IMR-90 (cell line): ENCODE results near the gene TRAP1. TPM values are rescaled to one million over a fixed set of nuclear protein-coding genes. Genes with fewer than 3 reads are reported as not detected.
"Not testable (repeated sequence)": the region's sequence is repeated elsewhere in the genome, so short reads cannot be mapped to it uniquely, and the experiment has no call there.

Experiments used
- ATAC-seq: fragments of 200-7000 bp; cut with Tn5 transposase; 2 replicates; pipeline ENCODE4 v1.9.1; 2020; ENCODE audit warnings: low read depth, mild to moderate bottlenecking, moderate library complexity
- BruUV-seq: library from RNA; stranded (reverse); fragments of 400-500 nt; replicated peaks from 2 replicates; lab custom pipeline; 2021; lab: Mats Ljungman, UMichigan
- CTCF ChIA-PET: fragments of 300-600 bp; formaldehyde crosslinking; extraction: SDS; loops from one replicate; lab custom pipeline; 2021; ENCODE audit warnings: antibody characterized with exemption; lab: Yijun Ruan, JAX
- POLR2A ChIA-PET: fragments of 300-600 bp; sonication (Branson Sonifier 250); formaldehyde crosslinking; loops from one replicate; lab custom pipeline; 2022; ENCODE audit warnings: antibody characterized with exemption; ENCODE audit not compliant: unreplicated experiment; lab: Charles Lee
- DNase-seq: peaks from one replicate; pipeline ENCODE4 v3.0.0; 2013
- H2AFZ ChIP-seq: replicated peaks from 2 replicates; pipeline ENCODE3; 2013; ENCODE audit warnings: low read length, mild to moderate bottlenecking; ENCODE audit not compliant: poor library complexity
- H2AK5ac ChIP-seq: 2 replicates; pipeline ENCODE4 v1.6.1; 2013; ENCODE audit warnings: low read depth, low read length, inconsistent platforms
- H2AK9ac ChIP-seq: replicated peaks from 2 replicates; pipeline ENCODE3; 2013; ENCODE audit warnings: mild to moderate bottlenecking, low read depth, low read length, moderate library complexity; ENCODE audit not compliant: poor library complexity
- H2BK120ac ChIP-seq: 2 replicates; pipeline ENCODE4 v1.6.1; 2013; ENCODE audit warnings: low read depth, low read length, inconsistent platforms
- H2BK15ac ChIP-seq: 3 replicates; pipeline ENCODE4 v1.6.1; 2013; ENCODE audit warnings: low read depth, low read length, inconsistent platforms
- H2BK20ac ChIP-seq: 2 replicates; pipeline ENCODE4 v1.6.1; 2013; ENCODE audit warnings: low read depth, mild to moderate bottlenecking, inconsistent platforms, low read length, moderate library complexity
- H2BK5ac ChIP-seq: 2 replicates; pipeline ENCODE4 v1.6.1; 2013; ENCODE audit warnings: mild to moderate bottlenecking, low read depth, low read length, inconsistent platforms; ENCODE audit not compliant: poor library complexity, severe bottlenecking
- H3K14ac ChIP-seq: replicated peaks from 2 replicates; pipeline ENCODE4 v1.6.1; 2013; ENCODE audit warnings: low read depth, low read length, inconsistent platforms
- H3K18ac ChIP-seq: 2 replicates; pipeline ENCODE4 v1.6.1; 2013; ENCODE audit warnings: low read depth, low read length, control low read depth
- H3K23ac ChIP-seq: 2 replicates; pipeline ENCODE4 v1.6.1; 2013; ENCODE audit warnings: low read depth, low read length, inconsistent platforms
- H3K27ac ChIP-seq: 2 replicates; pipeline ENCODE4 v1.5.1; 2013; ENCODE audit warnings: mild to moderate bottlenecking, control low read depth, low read length; ENCODE audit not compliant: insufficient read depth
- H3K27me3 ChIP-seq: 2 replicates; pipeline ENCODE4 v1.6.1; 2013; ENCODE audit warnings: low read length; ENCODE audit not compliant: control insufficient read depth, insufficient read depth
- H3K36me3 ChIP-seq: 2 replicates; pipeline ENCODE4 v1.6.1; 2013; ENCODE audit warnings: low read length, mixed read lengths; ENCODE audit not compliant: control insufficient read depth, insufficient read depth
- H3K4ac ChIP-seq: 2 replicates; pipeline ENCODE4 v1.6.1; 2013; ENCODE audit warnings: low read depth, low read length, inconsistent platforms
- H3K4me1 ChIP-seq: 2 replicates; pipeline ENCODE4 v1.6.1; 2013; ENCODE audit warnings: low read length, mixed read lengths; ENCODE audit not compliant: control insufficient read depth, insufficient read depth
- H3K4me2 ChIP-seq: 2 replicates; pipeline ENCODE4 v1.6.1; 2013; ENCODE audit warnings: low read depth, mild to moderate bottlenecking, control low read depth, low read length, moderate library complexity
- H3K4me3 ChIP-seq: 2 replicates; pipeline ENCODE4 v1.5.1; 2013; ENCODE audit warnings: low read depth, mild to moderate bottlenecking, control low read depth, low read length, moderate library complexity; ENCODE audit not compliant: insufficient read depth
- H3K56ac ChIP-seq: 2 replicates; pipeline ENCODE4 v1.6.1; 2013; ENCODE audit warnings: low read length, inconsistent platforms; ENCODE audit not compliant: insufficient read depth; ENCODE audit errors: extremely low read depth
- H3K79me1 ChIP-seq, 2 experiments: 2 replicates each; pipeline ENCODE4 v1.6.1; 2013; ENCODE audit warnings: low read length in 2 of 2, inconsistent platforms in 1 of 2, low read depth in 1 of 2
- H3K9ac ChIP-seq: 2 replicates; pipeline ENCODE4 v1.6.1; 2013; ENCODE audit warnings: low read depth, low read length, control low read depth
- H3K9me1 ChIP-seq: 2 replicates; pipeline ENCODE4 v1.6.1; 2013; ENCODE audit warnings: low read length, inconsistent platforms; ENCODE audit not compliant: insufficient read depth
- H3K9me3 ChIP-seq: 2 replicates; pipeline ENCODE4 v1.6.1; 2013; ENCODE audit warnings: low read length; ENCODE audit not compliant: control insufficient read depth, insufficient read depth
- H4K20me1 ChIP-seq: 2 replicates; pipeline ENCODE4 v1.6.1; 2013; ENCODE audit warnings: low read length, inconsistent platforms; ENCODE audit not compliant: insufficient read depth
- H4K5ac ChIP-seq: 2 replicates; pipeline ENCODE4 v1.6.1; 2013; ENCODE audit warnings: mild to moderate bottlenecking, low read depth, low read length, control low read depth
- H4K8ac ChIP-seq, 2 experiments: 2 replicates each; pipeline ENCODE4 v1.6.1; 2013; ENCODE audit warnings: low read depth in 2 of 2, low read length in 2 of 2, control low read depth in 1 of 2, inconsistent platforms in 1 of 2
- H4K91ac ChIP-seq: 2 replicates; pipeline ENCODE4 v1.6.1; 2013; ENCODE audit warnings: low read depth, low read length, inconsistent platforms; ENCODE audit not compliant: insufficient read depth
- RCOR1 ChIP-seq: IDR thresholded peaks from 2 replicates; pipeline ENCODE4 v1.6.1; 2012; ENCODE audit warnings: mild to moderate bottlenecking, low read length, improper control_type of control experiment; ENCODE audit not compliant: insufficient replicate concordance
- SMC3 ChIP-seq: fragments of 150-350 bp; IDR thresholded peaks from 2 replicates; pipeline ENCODE4 v1.6.1; 2016; ENCODE audit warnings: low read depth, mild to moderate bottlenecking, antibody characterized with exemption, low read length, moderate library complexity
- WGBS, 2 experiments: methylation state at CpG; one replicate each; pipeline versions ENCODE4 v1.1.5 to v1.1.7; 2013; ENCODE audit warnings: missing lambda C conversion rate in 2 of 2; ENCODE audit not compliant: insufficient read length in 1 of 2; ENCODE audit errors: extremely low coverage in 2 of 2; 5-methylcytosine and 5-hydroxymethylcytosine counted together
- dilution Hi-C: fragments of 300-500 bp; cut with HindIII; formaldehyde crosslinking; loops from one replicate; pipeline ENCODE4 v1.14.3; 2018; ENCODE audit warnings: low sequenced_read_pairs; ENCODE audit not compliant: unreplicated experiment
- in situ Hi-C: fragments of 300-500 bp; cut with MboI; formaldehyde crosslinking; loops from 3 replicates; pipeline ENCODE4 v1.14.3; 2019; ENCODE audit warnings: low sequenced_read_pairs, inconsistent platforms, mixed read lengths
- intact Hi-C: fragments of 100-400 bp; cut with micrococcal nuclease; formaldehyde crosslinking; loops from 2 replicates; pipeline ENCODE4 v1.10.0; 2022
- polyA plus RNA-seq, 3 experiments: library from polyadenylated mRNA; depleted of rRNA; stranded (reverse); fragments of >200 nt; gene quantifications; 2 replicates each; pipeline ENCODE4 v1.2.3, GENCODE V29; 2012; ENCODE audit warnings: low replicate concordance in 1 of 3
- total RNA-seq: library from RNA; depleted of rRNA; stranded (reverse); fragments of >200 nt; gene quantifications from 2 replicates; pipeline ENCODE4 v1.2.3, GENCODE V29; 2012

The TRAP1 gene
- total and polyA plus RNA-seq, 2 of the 4 experiments (the other 2 are of a cell fraction), result 139 to 145 TPM

DNA sequence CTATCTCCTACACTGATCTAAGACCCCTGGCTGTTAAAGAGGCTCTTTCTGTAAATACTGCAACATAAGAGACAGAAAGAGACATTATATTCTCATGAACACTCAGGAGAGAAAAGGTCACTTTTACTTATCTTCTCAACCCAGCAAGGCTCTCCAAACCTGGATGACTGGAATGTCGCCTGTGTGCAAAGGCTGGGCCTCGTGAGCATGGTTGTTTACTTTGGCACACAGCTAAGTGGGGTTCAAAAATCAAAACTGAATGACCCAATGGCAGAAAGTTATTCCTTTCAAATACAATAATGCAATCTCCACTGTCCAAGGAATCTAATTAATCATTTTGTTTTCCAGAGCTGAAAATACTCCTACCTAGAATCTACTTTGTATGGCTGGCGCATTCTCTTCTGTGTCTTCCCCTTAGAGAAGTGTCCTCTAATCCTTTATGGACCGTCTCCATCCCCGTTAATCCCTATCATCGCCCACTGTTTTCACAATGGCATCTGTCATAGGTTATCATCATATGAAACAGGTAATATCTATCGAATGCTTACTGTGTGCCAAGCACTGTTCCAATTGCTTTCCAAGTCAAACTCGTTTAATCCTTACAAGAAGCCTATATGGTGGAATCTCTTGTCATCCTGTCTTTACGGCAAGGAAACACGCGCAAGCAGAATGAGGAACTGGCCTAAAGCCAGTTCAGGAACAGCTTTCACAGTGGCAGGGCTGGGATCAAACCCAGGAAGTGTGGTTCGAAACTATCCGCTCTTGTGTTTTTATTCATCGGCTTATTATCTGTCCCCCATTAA lies 107.2 kb downstream of the TRAP1 start:
- H2BK5ac ChIP-seq, result no peak overlapping the region
- no peak overlapping the region for H4K91ac ChIP-seq
- H4K8ac ChIP-seq, result peak overlapping the region in 1 of 2 experiments; percentile 82; a peak in 1 of 4 replicates
- H2BK20ac ChIP-seq, result no peak overlapping the region
- H3K4ac ChIP-seq, result no peak overlapping the region
- POLR2A ChIA-PET, result interaction anchor here (0.6 kb wide), 1 partner anchor 80 kb away, joined by 3 read pairs; no protein-coding TSS in a partner anchor
- H3K56ac ChIP-seq, result no peak overlapping the region
- no peaks in the 10 kb centered on the region for H3K27me3 ChIP-seq
- no peak overlapping the region for H3K27ac ChIP-seq
- peaks cover 9% of the 10 kb centered on the region for H3K9me1 ChIP-seq
- H3K4me1 ChIP-seq, result peaks cover 5% of the 10 kb centered on the region
- H3K4me2 ChIP-seq, result peak overlapping the region; percentile 99
- 81% methylated on average over 3 of the region's 14 CpGs; no CpG with 5 or more reads in 1 of the 2 experiments for WGBS, 2 experiments
- in situ Hi-C loops, result no loop called here
- H4K5ac ChIP-seq, result no peak overlapping the region
- peaks cover 5% of the 10 kb centered on the region; the same call in 1 of the 2 replicates for H3K36me3 ChIP-seq
- TF ChIP-seq SMC3 (no peak), RCOR1 (no peak)
- H2BK120ac ChIP-seq, result no peak overlapping the region
- dilution Hi-C loops, result no loop called here
- H3K14ac ChIP-seq, result 0 out of 2 replicates have a peak overlapping the region, but pooled peaks have one; percentile 21
- peak overlapping the region; percentile 81; the same call in 1 of the 2 replicates for H3K4me3 ChIP-seq
- CTCF ChIA-PET, result no interaction called here
- H2BK15ac ChIP-seq, result no peak overlapping the region
- peaks cover 36 to 49% of the 10 kb centered on the region in 2 experiments for H3K79me1 ChIP-seq
- BruUV-seq, result no TSS peak
- intact Hi-C loops, result loop anchor here (2.0 kb wide), 1 partner anchor 83 kb away; no protein-coding TSS in a partner anchor
- no peak overlapping the region for H2AFZ ChIP-seq
- no peak overlapping the region for H2AK5ac ChIP-seq
- peak overlapping the region; percentile 89; the same call in 1 of the 2 replicates for H3K23ac ChIP-seq
- no peak overlapping the region for H3K9ac ChIP-seq
- no peaks in the 10 kb centered on the region for H4K20me1 ChIP-seq
- DNase-seq (no peak), ATAC-seq (no peak)
- no peaks in the 10 kb centered on the region for H3K9me3 ChIP-seq
- no peak overlapping the region for H2AK9ac ChIP-seq
- H3K18ac ChIP-seq, result no peak overlapping the region

GRCh38 chr16:3608976-3609375 lies 108.3 kb downstream of the TRAP1 start:
- H3K9me3 ChIP-seq, in situ Hi-C loops, DNase-seq, H4K91ac ChIP-seq, CTCF ChIA-PET, H3K9ac ChIP-seq, H2AFZ ChIP-seq, H2BK20ac ChIP-seq, H3K4me2 ChIP-seq, H2AK5ac ChIP-seq, H3K4ac ChIP-seq, H4K8ac ChIP-seq, H2BK5ac ChIP-seq, H3K14ac ChIP-seq, H3K56ac ChIP-seq, POLR2A ChIA-PET, H3K4me1 ChIP-seq, H4K20me1 ChIP-seq, H3K4me3 ChIP-seq, BruUV-seq, H4K5ac ChIP-seq, H3K27ac ChIP-seq, H3K9me1 ChIP-seq, dilution Hi-C loops, H3K18ac ChIP-seq, ATAC-seq, H3K27me3 ChIP-seq, H2BK120ac ChIP-seq, H2BK15ac ChIP-seq, H2AK9ac ChIP-seq, H3K36me3 ChIP-seq, H3K23ac ChIP-seq: not testable (repeated sequence)
- 94% methylated on average over 7 of the region's 13 CpGs; no CpG with 5 or more reads in 1 of the 2 experiments for WGBS, 2 experiments
- peaks cover 29 to 42% of the 10 kb centered on the region in 2 experiments for H3K79me1 ChIP-seq
- intact Hi-C loops, result loop anchor here (2.0 kb wide), 1 partner anchor 82 kb away; no protein-coding TSS in a partner anchor
